Natural killer cell (primary cell): ENCODE data around the gene B4GAT1. TPM values are rescaled to one million over a fixed set of nuclear protein-coding genes. Genes with fewer than 3 reads are reported as not detected.

Source experiments
- ATAC-seq, 3 donors: fragments of 150-1000 bp in 2 of 3; fragments of 200-7000 bp in 1 of 3; cut with Tn5 transposase; 1 replicate in 1 of 3; 2 replicates in 2 of 3; pipeline ENCODE4 v1.10.0; 2021; ENCODE audit warnings: mild to moderate bottlenecking in 2 of 3, moderate library complexity in 2 of 3
- DNase-seq, 2 donors: peaks; one replicate each; pipeline versions ENCODE4 v3.0.0 to v3.0.0-alpha.2; 2013 to 2021; ENCODE audit warnings: mixed read lengths in 1 of 2
- H3K27ac ChIP-seq: one replicate; pipeline ENCODE4 v1.5.1; 2013; ENCODE audit warnings: mild to moderate bottlenecking, low read length
- H3K27me3 ChIP-seq: one replicate; pipeline ENCODE4 v1.6.1; 2013; ENCODE audit warnings: low read length; ENCODE audit not compliant: control insufficient read depth, insufficient read depth
- H3K36me3 ChIP-seq: one replicate; pipeline ENCODE4 v1.6.1; 2013; ENCODE audit warnings: low read length; ENCODE audit not compliant: control insufficient read depth, insufficient read depth
- H3K4me1 ChIP-seq: one replicate; pipeline ENCODE4 v1.6.1; 2013; ENCODE audit warnings: low read length; ENCODE audit not compliant: control insufficient read depth, insufficient read depth
- H3K4me3 ChIP-seq: one replicate; pipeline ENCODE4 v1.5.1; 2013; ENCODE audit warnings: low read length
- H3K9me3 ChIP-seq: one replicate; pipeline ENCODE4 v1.6.1; 2013; ENCODE audit warnings: low read length; ENCODE audit not compliant: control insufficient read depth, insufficient read depth
- H3K27ac Mint-ChIP-seq, 2 donors: one replicate each; pipeline ENCODE4 v1.8.0; 2022; ENCODE audit warnings: mild to moderate bottlenecking in 2 of 2, mixed read lengths in 2 of 2, moderate library complexity in 1 of 2
- H3K27me3 Mint-ChIP-seq, 2 donors: one replicate each; pipeline ENCODE4 v1.8.0; 2022; ENCODE audit warnings: low read depth in 2 of 2, mixed read lengths in 2 of 2
- H3K36me3 Mint-ChIP-seq: one replicate; pipeline ENCODE4 v1.8.0; 2022; ENCODE audit warnings: mixed read lengths
- H3K4me1 Mint-ChIP-seq, 2 donors: one replicate each; pipeline ENCODE4 v1.8.0; 2022; ENCODE audit warnings: mixed read lengths in 2 of 2
- H3K4me3 Mint-ChIP-seq: one replicate; pipeline ENCODE4 v1.8.0; 2022; ENCODE audit warnings: mild to moderate bottlenecking, moderate library complexity, mixed read lengths
- H3K9me3 Mint-ChIP-seq, 2 donors: one replicate each; pipeline ENCODE4 v1.8.0; 2022; ENCODE audit warnings: mixed read lengths in 2 of 2
- WGBS: methylation state at CpG from one replicate; pipeline ENCODE4 v1.1.7; 2013; ENCODE audit warnings: missing lambda C conversion rate; ENCODE audit not compliant: insufficient coverage; 5-methylcytosine and 5-hydroxymethylcytosine counted together
- intact Hi-C: fragments of 100-400 bp; cut with micrococcal nuclease; formaldehyde crosslinking; loops from one replicate; pipeline ENCODE4 v1.14.2; 2022
- total RNA-seq, 4 donors: library from RNA; stranded (reverse); fragments of 120-200 nt in 1 of 4; gene quantifications; one replicate each; pipeline versions ENCODE4 v1.2.3 to v1.2.4, GENCODE V29; 2013 to 2022
- TF ChIP-seq, protein P1 (sequence below): fragments of 200-600 bp; IDR thresholded peaks from one replicate; pipeline ENCODE4 v1.8.0; 2022; ENCODE audit warnings: antibody characterized with exemption

Gene B4GAT1
- total RNA-seq, 3 donors from 2014 or later (not counting 1 experiment from before 2014, with no cell fraction given): 2.0 to 4.2 (median 2.5) TPM

DNA sequence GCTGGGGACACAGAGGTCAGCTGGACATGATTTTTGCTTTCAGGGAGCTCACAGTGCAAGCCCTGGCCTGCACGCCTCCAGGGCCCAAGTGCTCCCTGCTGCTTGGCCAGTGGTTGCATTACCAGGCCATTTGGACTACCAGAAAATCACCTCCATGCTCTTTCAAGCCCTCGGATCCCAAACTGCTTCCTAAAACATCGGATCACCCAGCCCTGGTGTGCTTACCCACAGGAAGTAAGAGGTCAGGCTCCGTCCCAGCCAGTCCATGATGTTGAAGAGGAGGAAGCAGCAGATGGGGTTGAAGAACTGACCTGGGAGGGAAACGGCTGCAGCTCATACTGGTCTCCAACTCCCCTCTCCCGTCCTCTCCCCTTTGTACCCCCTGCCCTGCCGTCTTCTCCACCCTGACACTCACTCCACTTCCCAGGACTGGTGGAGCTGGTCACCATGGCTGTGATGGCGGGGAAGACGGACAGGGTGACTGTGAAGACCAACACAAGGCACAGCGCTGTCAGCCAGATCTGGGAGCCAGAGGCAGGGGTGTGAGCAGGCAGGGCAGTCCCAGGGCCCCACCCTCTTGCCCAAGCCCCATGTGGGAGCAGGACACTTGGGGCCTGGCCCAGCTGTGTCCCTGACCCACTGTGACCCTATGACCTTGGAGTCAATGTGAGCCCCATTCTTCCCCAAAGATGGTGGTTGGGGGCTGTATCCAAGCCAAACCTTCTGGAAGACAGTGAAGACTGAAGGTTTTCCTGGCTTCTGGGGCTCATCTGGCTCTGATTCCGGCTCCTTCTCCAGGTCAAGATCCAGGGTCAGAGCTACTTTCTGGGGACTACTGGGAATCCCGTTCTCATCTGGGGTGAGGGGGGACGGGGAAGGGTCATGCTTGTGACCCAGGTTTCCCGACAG, 18.5 kb upstream of the B4GAT1 start:
- DNase-seq: no peak
- Histone ChIP-seq H3K4me1 (peaks cover 3% of the 10 kb centered on the region), H3K27me3 (no peaks in the 10 kb centered on the region), H3K27ac (no peak overlapping the region), H3K36me3 (no peaks in the 10 kb centered on the region), H3K9me3 (no peaks in the 10 kb centered on the region), H3K4me3 (no peak overlapping the region)
- Mint-ChIP-seq H3K4me3 (no peak overlapping the region), H3K9me3 (no peaks in the 10 kb centered on the region), H3K27ac (no peak overlapping the region), H3K36me3 (no peaks in the 10 kb centered on the region), H3K4me1 (no peaks in the 10 kb centered on the region), H3K27me3 (peaks cover 0 to 7% of the 10 kb centered on the region in 2 donors)
- ATAC-seq: no peak
- TF ChIP-seq, protein P1, sequence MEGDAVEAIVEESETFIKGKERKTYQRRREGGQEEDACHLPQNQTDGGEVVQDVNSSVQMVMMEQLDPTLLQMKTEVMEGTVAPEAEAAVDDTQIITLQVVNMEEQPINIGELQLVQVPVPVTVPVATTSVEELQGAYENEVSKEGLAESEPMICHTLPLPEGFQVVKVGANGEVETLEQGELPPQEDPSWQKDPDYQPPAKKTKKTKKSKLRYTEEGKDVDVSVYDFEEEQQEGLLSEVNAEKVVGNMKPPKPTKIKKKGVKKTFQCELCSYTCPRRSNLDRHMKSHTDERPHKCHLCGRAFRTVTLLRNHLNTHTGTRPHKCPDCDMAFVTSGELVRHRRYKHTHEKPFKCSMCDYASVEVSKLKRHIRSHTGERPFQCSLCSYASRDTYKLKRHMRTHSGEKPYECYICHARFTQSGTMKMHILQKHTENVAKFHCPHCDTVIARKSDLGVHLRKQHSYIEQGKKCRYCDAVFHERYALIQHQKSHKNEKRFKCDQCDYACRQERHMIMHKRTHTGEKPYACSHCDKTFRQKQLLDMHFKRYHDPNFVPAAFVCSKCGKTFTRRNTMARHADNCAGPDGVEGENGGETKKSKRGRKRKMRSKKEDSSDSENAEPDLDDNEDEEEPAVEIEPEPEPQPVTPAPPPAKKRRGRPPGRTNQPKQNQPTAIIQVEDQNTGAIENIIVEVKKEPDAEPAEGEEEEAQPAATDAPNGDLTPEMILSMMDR: no peak
- 91% methylated on average over 13 of the region's 14 CpGs for WGBS
- intact Hi-C loops: no loop called here

GRCh38 chr11:66365166-66365565, 17.7 kb upstream of the B4GAT1 start:
- Histone ChIP-seq H3K9me3 (no peaks in the 10 kb centered on the region), H3K4me1 (no peaks in the 10 kb centered on the region), H3K36me3 (no peaks in the 10 kb centered on the region), H3K27ac (no peak overlapping the region), H3K27me3 (no peaks in the 10 kb centered on the region), H3K4me3 (no peak overlapping the region)
- H3K27ac Mint-ChIP-seq: no peak overlapping the region
- no peaks in the 10 kb centered on the region for H3K36me3 Mint-ChIP-seq
- intact Hi-C loops: no loop called here
- H3K4me3 Mint-ChIP-seq: no peak overlapping the region
- TF ChIP-seq, protein P1: no peak
- H3K9me3 Mint-ChIP-seq: no peaks in the 10 kb centered on the region
- DNase-seq (no peak), ATAC-seq (peak in 1 of 3 donors; percentile 31)
- H3K27me3 Mint-ChIP-seq: peaks cover 0 to 7% of the 10 kb centered on the region in 2 donors
- H3K4me1 Mint-ChIP-seq: no peaks in the 10 kb centered on the region
- WGBS: 96% methylated on average over 6 of the region's 6 CpGs

DNA sequence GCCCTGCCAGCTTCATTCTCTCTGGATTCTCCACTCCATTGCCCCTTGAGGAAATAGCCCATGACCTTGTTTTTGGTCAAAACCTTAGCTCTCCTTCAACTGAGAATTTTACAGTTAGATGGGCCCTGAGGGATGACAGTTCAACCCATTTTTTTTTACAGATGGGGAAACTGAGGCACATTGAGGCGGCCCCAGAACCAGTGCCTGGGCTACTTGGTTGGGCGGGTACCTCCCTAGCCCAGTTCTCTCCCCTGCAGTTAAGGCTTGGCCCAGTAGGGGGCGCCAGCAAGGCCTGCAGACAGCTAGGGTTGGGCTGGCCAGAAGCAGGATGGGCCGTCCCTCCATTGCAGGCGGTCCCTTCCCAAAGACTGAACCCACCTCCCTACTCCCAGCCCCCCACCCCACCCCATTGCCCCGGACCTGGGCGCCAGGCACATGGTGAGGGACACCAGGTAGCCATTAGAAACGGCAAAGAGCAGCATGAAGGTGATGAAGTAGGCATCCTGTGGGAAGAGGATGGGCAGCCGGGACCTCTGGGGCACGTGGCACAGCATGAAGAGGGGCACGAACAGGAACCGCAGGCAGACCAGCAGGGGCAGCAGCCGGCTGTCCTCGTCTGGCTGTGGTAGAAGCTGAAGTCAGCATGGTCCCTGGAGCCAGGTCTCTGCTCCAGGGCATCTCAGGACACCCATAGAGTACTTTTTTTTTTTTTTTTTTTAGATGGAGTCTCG, 16.5 kb upstream of the B4GAT1 start:
- Histone ChIP-seq H3K27ac (no peak overlapping the region), H3K4me1 (no peaks in the 10 kb centered on the region), H3K9me3 (no peaks in the 10 kb centered on the region), H3K27me3 (no peaks in the 10 kb centered on the region), H3K4me3 (no peak overlapping the region), H3K36me3 (no peaks in the 10 kb centered on the region)
- Mint-ChIP-seq H3K4me3 (no peak overlapping the region), H3K4me1 (no peaks in the 10 kb centered on the region), H3K9me3 (no peaks in the 10 kb centered on the region), H3K27me3 (peaks cover 0 to 2% of the 10 kb centered on the region in 2 donors), H3K36me3 (no peaks in the 10 kb centered on the region), H3K27ac (no peak overlapping the region)
- TF ChIP-seq, protein P1: peak; percentile 67
- DNase-seq (peak; percentile 58 to 74), ATAC-seq (peak; percentile 58 to 75 (median 60))
- 85% methylated on average over 13 of the region's 15 CpGs for WGBS
- intact Hi-C loops: no loop called here
